H9 (cell line): ENCODE results near the gene SERPINA10. TPM values are rescaled to one million over a fixed set of nuclear protein-coding genes. Genes with fewer than 3 reads are reported as not detected.

Experiments
- DNase-seq: peaks from one replicate; pipeline ENCODE4 v3.0.0-alpha.2; 2017
- H2AFZ ChIP-seq: one replicate; pipeline ENCODE4 v1.6.1; 2013; ENCODE audit warnings: mild to moderate bottlenecking, low read length, control low read depth, moderate library complexity
- H2AK5ac ChIP-seq: 2 replicates; pipeline ENCODE4 v1.6.1; 2013; ENCODE audit warnings: low read length, control low read depth, mixed read lengths; ENCODE audit not compliant: insufficient read length
- H2BK120ac ChIP-seq: one replicate; pipeline ENCODE4 v1.6.1; 2013; ENCODE audit warnings: low read depth, mild to moderate bottlenecking, low read length, control low read depth, inconsistent platforms; ENCODE audit not compliant: poor library complexity, severe bottlenecking
- H2BK12ac ChIP-seq: 2 replicates; pipeline ENCODE4 v1.6.1; 2013; ENCODE audit warnings: low read length, control low read depth, mixed read lengths, low read depth; ENCODE audit not compliant: insufficient read length
- H2BK15ac ChIP-seq: 2 replicates; pipeline ENCODE4 v1.6.1; 2013; ENCODE audit warnings: low read depth, low read length, control low read depth
- H2BK20ac ChIP-seq: one replicate; pipeline ENCODE4 v1.6.1; 2013; ENCODE audit warnings: low read depth, mild to moderate bottlenecking, low read length, control low read depth, inconsistent platforms; ENCODE audit not compliant: poor library complexity, severe bottlenecking
- H2BK5ac ChIP-seq: 2 replicates; pipeline ENCODE4 v1.6.1; 2013; ENCODE audit warnings: low read length, control low read depth, mixed read lengths; ENCODE audit not compliant: insufficient read length
- H3K14ac ChIP-seq: 2 replicates; pipeline ENCODE4 v1.6.1; 2013; ENCODE audit warnings: low read length, control low read depth; ENCODE audit not compliant: insufficient read depth
- H3K18ac ChIP-seq: 2 replicates; pipeline ENCODE4 v1.6.1; 2013; ENCODE audit warnings: low read depth, mild to moderate bottlenecking, mixed read lengths, low read length, control low read depth; ENCODE audit not compliant: insufficient read length
- H3K23ac ChIP-seq: 2 replicates; pipeline ENCODE4 v1.6.1; 2013; ENCODE audit warnings: low read length, control low read depth, mixed read lengths, low read depth; ENCODE audit not compliant: insufficient read length
- H3K23me2 ChIP-seq: 2 replicates; pipeline ENCODE4 v1.6.1; 2013; ENCODE audit warnings: low read depth, mild to moderate bottlenecking, mixed read lengths, low read length, control low read depth; ENCODE audit not compliant: insufficient read length, poor library complexity, severe bottlenecking
- H3K27ac ChIP-seq: 2 replicates; pipeline ENCODE4 v1.5.1; 2013; ENCODE audit warnings: low read length, control low read depth, mixed read lengths, low read depth; ENCODE audit not compliant: insufficient read length
- H3K27me3 ChIP-seq: 2 replicates; pipeline ENCODE4 v1.6.1; 2013; ENCODE audit warnings: low read length, control low read depth, inconsistent platforms; ENCODE audit not compliant: insufficient read depth
- H3K4ac ChIP-seq: 2 replicates; pipeline ENCODE4 v1.6.1; 2013; ENCODE audit warnings: low read depth, mild to moderate bottlenecking, control low read depth, inconsistent platforms, low read length, moderate library complexity
- H3K4me1 ChIP-seq: 2 replicates; pipeline ENCODE4 v1.6.1; 2013; ENCODE audit warnings: low read length, control low read depth, inconsistent platforms; ENCODE audit not compliant: insufficient read depth
- H3K4me2 ChIP-seq: 2 replicates; pipeline ENCODE4 v1.6.1; 2013; ENCODE audit warnings: low read length, control low read depth, mixed read lengths; ENCODE audit not compliant: insufficient read length, insufficient read depth
- H3K56ac ChIP-seq: 2 replicates; pipeline ENCODE4 v1.6.1; 2013; ENCODE audit warnings: low read depth, mild to moderate bottlenecking, mixed read lengths, low read length, control low read depth; ENCODE audit not compliant: insufficient read length
- H3K79me1 ChIP-seq: 2 replicates; pipeline ENCODE4 v1.6.1; 2013; ENCODE audit warnings: low read depth, mild to moderate bottlenecking, moderate library complexity, low read length, control low read depth, inconsistent platforms; ENCODE audit not compliant: insufficient read depth, poor library complexity, severe bottlenecking
- H3K79me2 ChIP-seq: 2 replicates; pipeline ENCODE4 v1.6.1; 2013; ENCODE audit warnings: low read length, control low read depth, inconsistent platforms; ENCODE audit not compliant: insufficient read depth
- H3K9ac ChIP-seq: 2 replicates; pipeline ENCODE4 v1.6.1; 2013; ENCODE audit warnings: low read length, control low read depth, mixed read lengths; ENCODE audit not compliant: insufficient read length; ENCODE audit errors: extremely low read depth
- H3K9me3 ChIP-seq: one replicate; pipeline ENCODE4 v1.6.1; 2013; ENCODE audit warnings: low read depth, low read length, inconsistent platforms; ENCODE audit not compliant: control insufficient read depth
- H3T11ph ChIP-seq: one replicate; pipeline ENCODE4 v1.6.1; 2013; ENCODE audit warnings: mild to moderate bottlenecking, low read length, control low read depth, inconsistent platforms
- H4K20me1 ChIP-seq: one replicate; pipeline ENCODE4 v1.6.1; 2013; ENCODE audit not compliant: control insufficient read depth, insufficient read length, insufficient read depth
- H4K5ac ChIP-seq: 2 replicates; pipeline ENCODE4 v1.6.1; 2013; ENCODE audit warnings: low read depth, mild to moderate bottlenecking, mixed read lengths, low read length, control low read depth; ENCODE audit not compliant: insufficient read length
- H4K8ac ChIP-seq: replicated peaks from 2 replicates; pipeline ENCODE4 v1.6.1; 2013; ENCODE audit warnings: low read length, control low read depth, mixed read lengths, low read depth; ENCODE audit not compliant: insufficient read length
- H4K91ac ChIP-seq: 2 replicates; pipeline ENCODE4 v1.6.1; 2013; ENCODE audit warnings: low read depth, mild to moderate bottlenecking, moderate library complexity, mixed read lengths, low read length, control low read depth; ENCODE audit not compliant: insufficient read length
- H3K27ac Mint-ChIP-seq, 3 experiments: 2 replicates in 2 of 3; 3 replicates in 1 of 3; pipeline ENCODE4 v1.8.0; 2020 to 2021; ENCODE audit warnings: mixed read lengths in 3 of 3, mild to moderate bottlenecking in 1 of 3, moderate library complexity in 1 of 3
- H3K27me3 Mint-ChIP-seq: 2 replicates; pipeline ENCODE4 v1.8.0; 2021; ENCODE audit warnings: low read depth, mild to moderate bottlenecking, moderate library complexity, mixed read lengths
- H3K36me3 Mint-ChIP-seq, 3 experiments: 2 replicates in 2 of 3; 3 replicates in 1 of 3; pipeline ENCODE4 v1.8.0; 2020 to 2021; ENCODE audit warnings: low read depth in 3 of 3, mixed read lengths in 3 of 3; ENCODE audit not compliant: insufficient read depth in 1 of 3
- H3K4me1 Mint-ChIP-seq, 2 experiments: 2 replicates each; pipeline ENCODE4 v1.8.0; 2020; ENCODE audit warnings: mixed read lengths in 2 of 2
- H3K4me3 Mint-ChIP-seq, 2 experiments: 2 replicates in 1 of 2; 3 replicates in 1 of 2; pipeline ENCODE4 v1.8.0; 2020 to 2021; ENCODE audit warnings: mild to moderate bottlenecking in 2 of 2, mixed read lengths in 2 of 2, moderate library complexity in 1 of 2
- H3K9me3 Mint-ChIP-seq, 2 experiments: 2 replicates in 1 of 2; 3 replicates in 1 of 2; pipeline ENCODE4 v1.8.0; 2020; ENCODE audit warnings: mild to moderate bottlenecking in 2 of 2, mixed read lengths in 2 of 2, moderate library complexity in 1 of 2
- CTCF ChIP-seq: fragments of 200-600 bp; sonication (generic); conservative IDR thresholded peaks from 3 replicates; pipeline ENCODE4 v1.8.0; 2021; ENCODE audit warnings: antibody characterized with exemption, mild to moderate bottlenecking
- WGBS: extraction: QIAGEN DNeasy Blood & Tissue Kit; methylation state at CpG from one replicate; pipeline ENCODE4 v1.1.7; 2013; ENCODE audit warnings: missing lambda C conversion rate, low lambda C conversion rate, mixed read lengths; ENCODE audit not compliant: insufficient read length; ENCODE audit errors: extremely low coverage; 5-methylcytosine and 5-hydroxymethylcytosine counted together
- total RNA-seq: library from RNA; stranded (reverse); gene quantifications from 2 replicates; pipeline ENCODE4 v1.2.1, GENCODE V29; 2021

The SERPINA10 gene
- total RNA-seq, 1 experiment from 2014 or later = not detected

GRCh38 chr14:94317259-94317658 is 24.2 kb upstream of the SERPINA10 start:
- Histone ChIP-seq H3K23ac (no peak overlapping the region), H3K9me3 (no peaks in the 10 kb centered on the region), H2AFZ (no peak overlapping the region), H2BK20ac (no peak overlapping the region), H3K56ac (no peak overlapping the region), H3K23me2 (no peaks in the 10 kb centered on the region), H4K91ac (no peak overlapping the region), H3K14ac (no peak overlapping the region), H2BK12ac (no peak overlapping the region), H4K20me1 (no peaks in the 10 kb centered on the region), H3K27ac (no peak overlapping the region), H3K4me2 (no peak overlapping the region), H3K27me3 (no peaks in the 10 kb centered on the region), H3K9ac (no peak overlapping the region), H2BK120ac (no peak overlapping the region), H3K4me1 (no peaks in the 10 kb centered on the region), H2AK5ac (no peak overlapping the region), H4K5ac (no peak overlapping the region), H3T11ph (no peak overlapping the region), H3K79me1 (no peaks in the 10 kb centered on the region), H2BK5ac (no peak overlapping the region), H3K79me2 (no peaks in the 10 kb centered on the region), H4K8ac (no peak overlapping the region), H3K4ac (no peak overlapping the region), H3K18ac (no peak overlapping the region), H2BK15ac (no peak overlapping the region)
- Mint-ChIP-seq H3K36me3 (no peaks in the 10 kb centered on the region), H3K9me3 (no peaks in the 10 kb centered on the region), H3K4me3 (no peak overlapping the region), H3K27ac (no peak overlapping the region), H3K27me3 (peaks cover 2% of the 10 kb centered on the region; the same call in 1 of the 2 replicates), H3K4me1 (peaks cover 5 to 6% of the 10 kb centered on the region in 2 experiments; a peak in 2 of 4 replicates)
- DNase-seq = no peak
- TF ChIP-seq CTCF = no peak
- no CpG with 5 or more reads among the region's 4 CpGs for WGBS
